Activated T-cell treated with anti-CD3 and anti-CD28 coated beads, Interleukin-2, amount 50 U/mL, for 48 hours (primary cell): ENCODE measurements around the gene TMEM63C.
A peak's percentile ranks its signal among the peaks of the same experiment; 100 is the strongest.

Source experiments
- DNase-seq, 2 experiments: peaks; one replicate each; pipeline ENCODE4 v3.0.0-alpha.2; 2020

TMEM63C gene

GRCh38 chr14:77281852-77282410 lies 100.3 kb downstream of the TMEM63C start:
- DNase-seq = no peak

DNA sequence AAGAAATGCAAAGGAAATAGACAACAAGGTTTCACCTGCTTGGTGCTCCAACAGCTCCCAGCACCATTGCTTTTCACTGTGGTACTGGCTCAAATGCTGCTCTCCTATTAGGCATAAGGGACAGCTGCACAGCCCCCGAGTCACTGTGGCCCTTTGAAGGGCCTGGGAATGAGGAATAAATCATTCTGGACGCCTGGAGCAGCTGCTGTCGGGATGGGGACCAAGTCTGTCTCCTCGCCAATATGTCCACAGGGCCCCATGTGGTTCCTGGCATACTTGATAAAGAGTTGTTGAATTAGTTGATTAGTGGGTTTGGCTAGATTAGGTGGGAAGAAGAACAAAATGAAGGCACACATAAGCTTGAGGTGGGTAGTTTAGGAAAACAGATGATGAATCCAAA lies 102.5 kb downstream of the TMEM63C start:
- DNase-seq = no peak

DNA sequence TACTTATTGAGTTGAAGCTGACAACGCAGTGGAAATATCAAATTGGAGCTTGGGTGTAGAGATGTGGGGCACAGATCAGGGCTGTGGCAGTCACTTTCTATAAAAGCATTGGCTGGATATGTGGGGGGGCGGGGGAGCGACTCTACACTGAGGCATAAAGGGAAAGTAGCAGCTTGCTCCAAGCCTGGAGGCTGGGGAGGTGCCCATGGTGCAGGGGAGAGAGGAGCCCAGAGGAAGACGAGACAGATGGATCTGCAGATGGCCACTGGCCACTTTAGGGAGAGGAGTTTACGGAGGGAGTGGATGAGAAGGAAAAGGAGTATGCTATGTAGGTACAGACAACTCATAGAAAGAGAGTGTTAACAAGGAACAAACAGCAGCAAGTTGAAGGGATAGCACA lies 102.9 kb downstream of the TMEM63C start:
- DNase-seq = no peak

- no peak for DNase-seq
These were observed 105.0 kb downstream of the TMEM63C start for GRCh38 chr14:77286576-77286975.

DNA sequence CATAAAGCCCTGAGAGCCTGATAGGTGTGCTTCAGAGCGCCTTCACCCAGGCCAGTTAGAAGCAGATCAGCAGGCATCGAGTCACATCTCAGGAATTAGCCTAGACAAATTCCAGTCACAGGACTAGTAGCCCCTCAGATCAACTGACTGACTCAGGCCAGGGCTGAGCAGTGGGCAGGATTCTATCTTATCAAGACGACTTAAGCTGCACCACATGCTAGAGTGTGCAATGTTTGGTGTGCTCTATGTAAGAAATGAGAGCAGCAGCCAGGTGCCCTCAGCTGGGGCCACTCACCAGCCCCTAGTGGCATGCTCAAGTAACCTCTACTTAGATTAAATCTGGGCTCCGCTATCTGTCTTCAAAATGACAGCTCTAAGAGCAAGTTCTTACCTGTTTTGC lies 109.1 kb downstream of the TMEM63C start:
- DNase-seq = no peak

- no peak for DNase-seq
These were observed 114.6 kb downstream of the TMEM63C start for GRCh38 chr14:77296155-77296554.

DNA sequence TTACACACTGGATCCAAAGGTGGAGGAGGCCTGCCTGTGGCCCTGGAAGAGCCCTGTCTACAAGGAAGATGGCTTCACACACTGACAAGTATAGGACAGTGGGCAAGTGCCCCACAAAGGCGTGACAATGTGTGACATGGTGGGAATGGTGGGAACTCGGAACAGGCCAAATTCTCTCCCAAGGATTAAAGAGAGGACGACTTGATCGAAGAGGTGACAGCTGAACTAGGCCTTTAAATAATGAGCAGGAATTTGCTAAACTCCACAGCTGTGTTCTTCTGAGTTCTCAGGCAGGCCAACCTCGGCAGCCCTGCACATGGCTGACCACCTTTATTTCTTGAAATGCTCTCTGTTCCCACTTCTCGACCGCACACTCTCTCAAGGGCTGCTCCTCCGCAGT lies 115.3 kb downstream of the TMEM63C start:
- no peak for DNase-seq

DNA sequence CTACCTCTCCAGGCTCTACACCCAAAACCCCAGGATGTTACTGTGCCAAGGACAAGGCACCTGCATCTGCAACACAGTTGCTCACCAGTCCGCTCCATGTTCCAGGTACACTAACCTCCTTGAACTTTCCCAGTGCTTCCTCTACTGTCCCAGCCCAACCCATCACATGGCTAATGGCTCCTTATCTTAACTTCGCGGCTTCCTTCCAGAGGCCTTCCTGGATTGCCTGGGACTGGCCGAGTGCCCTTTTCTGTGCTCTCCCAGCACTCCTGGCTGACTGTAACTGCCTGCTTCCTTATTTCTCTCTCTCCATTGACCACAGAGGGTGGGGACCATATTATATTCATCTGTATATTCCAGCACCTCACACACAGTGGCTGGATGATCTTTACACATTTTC lies 118.2 kb downstream of the TMEM63C start:
- DNase-seq = no peak

- peak; percentile 79 to 81 for DNase-seq
These were observed 119.5 kb downstream of the TMEM63C start for GRCh38 chr14:77301103-77301502.

- DNase-seq = peak; percentile 58 to 69
These were observed 121.3 kb downstream of the TMEM63C start for GRCh38 chr14:77302926-77303325.

DNA sequence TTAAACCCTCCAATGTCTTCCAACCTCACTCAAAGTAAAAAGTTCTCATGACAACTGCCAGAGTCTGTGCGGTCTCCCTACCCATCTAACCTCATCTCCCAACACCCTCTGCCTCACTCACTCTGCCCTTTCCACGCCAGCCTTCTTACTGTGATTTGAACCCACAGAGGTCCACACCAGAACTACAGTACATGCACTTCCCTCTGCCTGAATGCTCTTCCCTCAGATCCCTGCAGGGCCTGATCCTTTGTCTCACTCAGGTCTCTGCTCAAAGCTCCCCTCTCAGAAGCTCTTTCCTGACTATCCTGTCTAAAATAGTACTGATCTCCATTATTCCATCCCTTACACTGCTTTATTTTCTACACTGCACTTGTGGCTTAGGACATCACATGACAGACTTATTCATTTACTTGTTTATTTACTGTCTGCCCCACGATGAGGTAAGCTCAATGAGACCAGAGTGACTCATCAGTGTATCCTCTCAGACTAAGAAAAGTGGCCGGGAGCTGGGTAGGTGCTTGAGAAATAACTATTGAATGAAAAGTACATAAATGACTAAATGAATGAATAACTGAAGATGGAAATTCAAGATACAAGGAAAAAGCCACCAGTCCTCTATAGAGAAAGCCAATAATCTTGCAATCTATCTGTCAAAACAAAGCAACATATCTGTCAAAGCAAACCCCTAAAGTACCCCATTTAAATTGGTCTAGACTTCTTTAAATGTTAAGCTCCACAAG lies 122.0 kb downstream of the TMEM63C start:
- DNase-seq = peak; percentile 46 to 55

- no peak for DNase-seq
These were observed 124.1 kb downstream of the TMEM63C start for GRCh38 chr14:77305696-77306095.

DNA sequence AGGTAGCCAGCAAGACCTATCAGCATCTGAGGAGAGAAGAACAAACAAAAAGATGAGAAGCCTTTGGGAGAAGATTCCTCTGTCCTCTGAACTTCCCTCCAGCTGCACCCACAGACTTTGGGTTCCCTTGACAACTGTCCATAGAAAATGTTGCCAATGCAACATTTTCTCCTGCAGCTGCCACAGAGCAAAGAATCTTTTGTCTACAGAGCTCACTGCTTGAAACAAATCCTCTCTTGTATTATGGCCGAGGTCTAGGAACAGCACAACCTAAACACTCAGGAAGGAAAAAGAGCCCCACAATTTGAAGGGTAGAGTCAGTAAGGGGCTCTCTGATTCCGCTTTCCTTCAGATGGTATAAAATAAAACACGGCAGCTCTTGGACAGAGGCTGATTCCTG lies 124.8 kb downstream of the TMEM63C start:
- DNase-seq = no peak

- no peak for DNase-seq
These were observed 125.4 kb downstream of the TMEM63C start for GRCh38 chr14:77306851-77307496.
